Panc1 (cell line): ENCODE results near the gene MRGPRX2.

ENCODE experiments used
- CTCF ChIP-seq: fragments of 450-650 bp; IDR thresholded peaks from 2 replicates; pipeline ENCODE4 v1.5.1; 2017; ENCODE audit warnings: mild to moderate bottlenecking
- POLR2AphosphoS5 ChIP-seq: IDR thresholded peaks from 2 replicates; pipeline ENCODE4 v1.6.1; 2012; ENCODE audit warnings: mild to moderate bottlenecking, low read depth, low read length, moderate library complexity
- REST ChIP-seq, 2 experiments: IDR thresholded peaks; 2 replicates each; pipeline ENCODE4 v1.6.1; 2011 to 2012; ENCODE audit warnings: low read depth in 2 of 2, control low read depth in 1 of 2, low read length in 1 of 2, mild to moderate bottlenecking in 1 of 2, moderate library complexity in 1 of 2; ENCODE audit not compliant: insufficient read depth in 1 of 2
- TCF7L2 ChIP-seq: IDR thresholded peaks from 2 replicates; pipeline ENCODE4 v1.6.1; 2011; ENCODE audit warnings: mild to moderate bottlenecking, low read depth, low read length, inconsistent platforms

GRCh38 chr11:19092850-19093249 lies 32.3 kb upstream of the MRGPRX2 start:
- TF ChIP-seq CTCF (no peak), REST (IDR thresholded peaks at IDR 0.05; ENCODE audit: insufficient read depth in 1 of 2, low read depth in 2 of 2, low read length in 1 of 2) (no peak), POLR2AphosphoS5 (no peak), TCF7L2 (no peak)
